Measurements from ENCODE around the gene OLFML2A. TPM values are rescaled to one million over a fixed set of nuclear protein-coding genes. Genes with fewer than 3 reads are reported as not detected.

The OLFML2A gene
- total RNA-seq, 4 donors from 2014 or later = 13.7 to 33.1 (median 25.7) TPM

DNA sequence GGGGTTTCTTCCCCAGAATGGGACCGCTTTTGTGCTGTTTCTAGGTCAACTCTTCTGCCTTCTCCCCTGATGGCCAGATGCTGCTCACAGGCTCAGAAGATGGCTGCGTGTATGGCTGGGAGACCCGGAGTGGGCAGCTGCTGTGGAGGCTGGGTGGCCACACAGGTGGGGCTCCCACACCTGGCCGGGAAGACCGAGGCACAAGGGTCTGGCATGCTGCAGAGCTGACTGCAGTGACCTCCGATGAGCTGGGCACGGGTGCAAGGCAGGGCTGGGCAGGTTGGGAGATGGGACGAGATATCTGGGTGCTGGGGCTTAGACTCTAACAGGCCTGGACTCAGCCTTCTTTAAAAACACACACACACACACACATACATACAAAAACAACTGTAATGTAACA lies 77.2 kb downstream of the OLFML2A start:
- intact Hi-C loops (cut with DNase I; ENCODE audit: low total_unique reads) = no loop called here
- no peak for TF ChIP-seq POLR2A (IDR thresholded peaks at IDR 0.05)
- TF ChIP-seq, protein P1, sequence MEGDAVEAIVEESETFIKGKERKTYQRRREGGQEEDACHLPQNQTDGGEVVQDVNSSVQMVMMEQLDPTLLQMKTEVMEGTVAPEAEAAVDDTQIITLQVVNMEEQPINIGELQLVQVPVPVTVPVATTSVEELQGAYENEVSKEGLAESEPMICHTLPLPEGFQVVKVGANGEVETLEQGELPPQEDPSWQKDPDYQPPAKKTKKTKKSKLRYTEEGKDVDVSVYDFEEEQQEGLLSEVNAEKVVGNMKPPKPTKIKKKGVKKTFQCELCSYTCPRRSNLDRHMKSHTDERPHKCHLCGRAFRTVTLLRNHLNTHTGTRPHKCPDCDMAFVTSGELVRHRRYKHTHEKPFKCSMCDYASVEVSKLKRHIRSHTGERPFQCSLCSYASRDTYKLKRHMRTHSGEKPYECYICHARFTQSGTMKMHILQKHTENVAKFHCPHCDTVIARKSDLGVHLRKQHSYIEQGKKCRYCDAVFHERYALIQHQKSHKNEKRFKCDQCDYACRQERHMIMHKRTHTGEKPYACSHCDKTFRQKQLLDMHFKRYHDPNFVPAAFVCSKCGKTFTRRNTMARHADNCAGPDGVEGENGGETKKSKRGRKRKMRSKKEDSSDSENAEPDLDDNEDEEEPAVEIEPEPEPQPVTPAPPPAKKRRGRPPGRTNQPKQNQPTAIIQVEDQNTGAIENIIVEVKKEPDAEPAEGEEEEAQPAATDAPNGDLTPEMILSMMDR (IDR thresholded peaks at IDR 0.05) = no peak
- 72 to 78% methylated on average over 7 to 8 of the region's 8 CpGs for WGBS, 2 donors
- no peak overlapping the region for H3K4me3 ChIP-seq (ENCODE audit: low read depth, poor library complexity, severe bottlenecking)
- DNase-seq (ENCODE audit: low spot score in 2 of 2) = no peak

- no peak for DNase-seq (ENCODE audit: low spot score in 2 of 2)
- intact Hi-C loops (cut with DNase I; ENCODE audit: low total_unique reads) = no loop called here
- 64 to 66% methylated on average over 7 of the region's 7 CpGs for WGBS, 2 donors
- no peak overlapping the region for H3K4me3 ChIP-seq (ENCODE audit: low read depth, poor library complexity, severe bottlenecking)
- TF ChIP-seq, protein P1 (IDR thresholded peaks at IDR 0.05) = no peak
- TF ChIP-seq POLR2A (IDR thresholded peaks at IDR 0.05) = no peak
Observed at GRCh38 chr9:124854822-124855221, 77.9 kb downstream of the OLFML2A start.

DNA sequence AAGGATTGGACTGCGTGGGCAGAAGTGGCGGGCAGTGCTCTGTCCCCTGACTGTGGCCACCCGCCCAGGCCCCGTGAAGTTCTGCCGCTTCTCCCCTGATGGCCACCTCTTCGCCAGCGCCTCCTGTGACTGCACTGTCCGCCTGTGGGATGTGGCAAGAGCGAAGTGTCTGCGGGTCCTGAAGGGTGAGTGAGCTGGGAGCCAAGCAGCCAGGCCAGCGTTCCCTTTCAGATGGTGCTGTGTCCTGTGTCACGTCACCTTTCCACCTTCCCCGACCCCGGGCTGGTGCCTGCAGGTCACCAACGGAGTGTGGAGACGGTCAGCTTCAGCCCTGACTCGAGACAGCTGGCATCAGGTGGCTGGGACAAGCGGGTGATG lies 78.6 kb downstream of the OLFML2A start:
- no peak overlapping the region for H3K4me3 ChIP-seq (ENCODE audit: low read depth, poor library complexity, severe bottlenecking)
- intact Hi-C loops (cut with DNase I; ENCODE audit: low total_unique reads) = no loop called here
- WGBS, 2 donors = 76 to 85% methylated on average over 9 to 18 of the region's 18 CpGs
- DNase-seq (ENCODE audit: low spot score in 2 of 2) = no peak
- TF ChIP-seq, protein P1 (IDR thresholded peaks at IDR 0.05) = no peak
- TF ChIP-seq POLR2A (IDR thresholded peaks at IDR 0.05) = no peak

- TF ChIP-seq, protein P1 (IDR thresholded peaks at IDR 0.05) = no peak
- no peak for TF ChIP-seq POLR2A (IDR thresholded peaks at IDR 0.05)
- WGBS, 2 donors = 59 to 60% methylated on average over 10 to 16 of the region's 16 CpGs
- intact Hi-C loops (cut with DNase I; ENCODE audit: low total_unique reads) = no loop called here
- DNase-seq (ENCODE audit: low spot score in 2 of 2) = no peak
- no peak overlapping the region for H3K4me3 ChIP-seq (ENCODE audit: low read depth, poor library complexity, severe bottlenecking)
Observed at GRCh38 chr9:124855944-124856765, 79.2 kb downstream of the OLFML2A start.

DNA sequence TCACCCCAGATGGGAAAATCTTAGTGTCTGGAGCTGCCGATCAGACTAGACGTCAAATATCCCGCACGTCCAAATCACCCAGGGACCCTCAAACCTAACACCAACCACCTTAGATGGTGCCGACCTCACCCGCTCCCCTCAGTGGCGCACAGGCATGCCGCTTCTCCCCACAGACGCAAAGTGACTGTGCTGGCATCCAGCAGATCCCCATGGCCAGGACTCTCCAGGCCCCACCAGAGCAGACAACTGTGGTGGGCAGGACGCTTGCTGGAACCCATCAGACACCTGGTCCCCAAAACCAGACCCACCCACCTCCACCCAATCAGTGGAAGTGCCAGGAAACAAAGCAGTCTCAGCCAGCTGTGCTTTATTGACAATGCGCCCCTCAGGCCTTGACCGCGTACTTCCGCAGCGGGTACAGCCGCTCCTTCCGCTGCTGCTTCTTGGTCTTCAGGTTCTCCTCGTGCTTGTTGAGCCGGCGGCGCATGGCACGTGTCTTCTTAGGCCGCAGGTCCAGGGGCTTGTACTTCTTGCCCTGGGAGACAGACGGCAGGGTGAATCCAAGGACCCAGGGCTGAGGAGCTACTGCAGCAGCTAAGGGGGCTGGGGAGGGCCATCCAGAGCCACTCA lies 80.7 kb downstream of the OLFML2A start:
- 86 to 87% methylated on average over 23 to 24 of the region's 24 CpGs for WGBS, 2 donors
- no peak for DNase-seq (ENCODE audit: low spot score in 2 of 2)
- intact Hi-C loops (cut with DNase I; ENCODE audit: low total_unique reads) = no loop called here
- no peak overlapping the region for H3K4me3 ChIP-seq (ENCODE audit: low read depth, poor library complexity, severe bottlenecking)
- no peak for TF ChIP-seq POLR2A (IDR thresholded peaks at IDR 0.05)

GRCh38 chr9:124858330-124859046 lies 81.6 kb downstream of the OLFML2A start:
- H3K4me3 ChIP-seq (ENCODE audit: low read depth, poor library complexity, severe bottlenecking) = no peak overlapping the region
- WGBS, 2 donors = 61 to 67% methylated on average over 9 of the region's 9 CpGs
- TF ChIP-seq, protein P1 (IDR thresholded peaks at IDR 0.05) = no peak
- TF ChIP-seq POLR2A (IDR thresholded peaks at IDR 0.05) = no peak
- DNase-seq (ENCODE audit: low spot score in 2 of 2) = no peak
- intact Hi-C loops (cut with DNase I; ENCODE audit: low total_unique reads) = no loop called here

Data from lower leg skin (tissue), 4 donors.